A549 (cell line): ENCODE results near the gene CALU. TPM values are rescaled to one million over a fixed set of nuclear protein-coding genes. Genes with fewer than 3 reads are reported as not detected.

Experiments used
- ATAC-seq, 2 experiments: fragments of 200-7000 bp in 1 of 2; fragments of >200 bp in 1 of 2; cut with Nextera tagmentation in 1 of 2; cut with Tn5 transposase in 1 of 2; 3 replicates each; pipeline versions ENCODE4 v1.8.0 to v1.9.1; 2018 to 2020; ENCODE audit warnings: mild to moderate bottlenecking in 1 of 2, moderate library complexity in 1 of 2
- CTCF ChIA-PET: fragments of 300-600 bp; sonication (Branson Sonifier 250); formaldehyde crosslinking; extraction: SDS; loops from one replicate; lab custom pipeline; 2021; ENCODE audit warnings: antibody characterized with exemption, inconsistent platforms; lab: Yijun Ruan, JAX
- POLR2A ChIA-PET: fragments of 350-600 bp; formaldehyde crosslinking; extraction: SDS; loops from one replicate; lab custom pipeline; 2021; ENCODE audit warnings: antibody characterized with exemption, inconsistent platforms; lab: Yijun Ruan, JAX
- DNase-seq, 2 experiments: peaks; one replicate each; pipeline versions ENCODE4 v3.0.0 to v3.0.0-alpha.2; 2011 to 2016; ENCODE audit warnings: low read depth in 1 of 2, low spot score in 1 of 2
- FAIRE-seq: peaks from 2 replicates; lab custom pipeline; 2011; peaks lifted over from hg19 to GRCh38; lab: Jason Lieb, UNC
- H3K27ac ChIP-seq, 2 experiments: fragments of >200 bp; sonication (Bioruptor Twin); formaldehyde crosslinking; 3 replicates each; pipeline ENCODE4 v1.5.1; 2016 to 2017
- H3K4me1 ChIP-seq: fragments of >200 bp; sonication (Bioruptor Twin); formaldehyde crosslinking; 3 replicates; pipeline ENCODE4 v1.6.1; 2016
- H3K4me2 ChIP-seq: fragments of >200 bp; sonication (Bioruptor Twin); formaldehyde crosslinking; 3 replicates; pipeline ENCODE4 v1.6.1; 2016
- H3K4me3 ChIP-seq: fragments of >200 bp; sonication (Bioruptor Twin); formaldehyde crosslinking; 3 replicates; pipeline ENCODE4 v1.5.1; 2016
- H3K9me3 ChIP-seq: fragments of >200 bp; sonication (Bioruptor Twin); formaldehyde crosslinking; 3 replicates; pipeline ENCODE4 v1.6.1; 2016
- CEBPB ChIP-seq, 2 experiments: fragments of >200 bp in 1 of 2; sonication (Bioruptor Twin) in 1 of 2; formaldehyde crosslinking in 1 of 2; IDR thresholded peaks; 2 replicates each; pipeline ENCODE4 v1.6.1; 2012 to 2016
- CHD4 ChIP-seq: fragments of 200-600 bp; sonication (generic); IDR thresholded peaks from 2 replicates; pipeline ENCODE4 v1.6.1; 2016; ENCODE audit warnings: antibody characterized with exemption, mild to moderate bottlenecking, borderline replicate concordance
- EHMT2 ChIP-seq: fragments of 200-600 bp; sonication (generic); IDR thresholded peaks from 2 replicates; pipeline ENCODE4 v1.6.1; 2016; ENCODE audit warnings: antibody characterized with exemption, low read depth, mild to moderate bottlenecking, moderate library complexity
- EP300 ChIP-seq, 2 experiments: fragments of >200 bp; sonication (Bioruptor Twin); formaldehyde crosslinking; IDR thresholded peaks; 2 replicates in 1 of 2; 3 replicates in 1 of 2; pipeline ENCODE4 v1.6.1; 2016 to 2017
- ESRRA ChIP-seq: fragments of 150-350 bp; IDR thresholded peaks from 2 replicates; pipeline ENCODE4 v1.6.1; 2014; ENCODE audit warnings: mild to moderate bottlenecking, low read length, borderline replicate concordance
- HEYL ChIP-seq: fragments of 250-450 bp; sonication (Bioruptor Pico); IDR thresholded peaks from 2 replicates; pipeline ENCODE4 v1.8.0; 2021; ENCODE audit warnings: mild to moderate bottlenecking, moderate library complexity
- HOXB13 ChIP-seq: fragments of 250-450 bp; sonication (Bioruptor Pico); IDR thresholded peaks from 2 replicates; pipeline ENCODE4 v1.5.0; 2020; ENCODE audit warnings: low read depth, mild to moderate bottlenecking, moderate library complexity
- HOXB5 ChIP-seq: fragments of 250-450 bp; sonication (Bioruptor Pico); IDR thresholded peaks from 2 replicates; pipeline ENCODE4 v1.5.0; 2020; ENCODE audit warnings: mild to moderate bottlenecking, moderate library complexity
- KDM1A ChIP-seq: fragments of 200-600 bp; sonication (generic); IDR thresholded peaks from 2 replicates; pipeline ENCODE4 v1.6.1; 2016; ENCODE audit warnings: low read depth, mild to moderate bottlenecking
- MAZ ChIP-seq: fragments of 150-350 bp; IDR thresholded peaks from 2 replicates; pipeline ENCODE4 v1.6.1; 2014; ENCODE audit warnings: antibody characterized with exemption, low read depth, low read length, borderline replicate concordance
- MYC ChIP-seq: IDR thresholded peaks from 2 replicates; pipeline ENCODE4 v1.6.1; 2012; ENCODE audit warnings: mild to moderate bottlenecking, inconsistent platforms, low read length, improper control_type of control experiment, borderline replicate concordance
- PBX3 ChIP-seq: IDR thresholded peaks from 2 replicates; pipeline ENCODE4 v1.6.1; 2012
- RCOR1 ChIP-seq: fragments of 150-350 bp; IDR thresholded peaks from 2 replicates; pipeline ENCODE4 v1.6.1; 2014; ENCODE audit warnings: antibody characterized with exemption, low read length, low read depth
- TP53 ChIP-seq: fragments of 250-450 bp; sonication (Bioruptor Pico); IDR thresholded peaks from 2 replicates; pipeline ENCODE4 v1.5.0; 2021; ENCODE audit warnings: mild to moderate bottlenecking, moderate library complexity
- ZNF302 ChIP-seq: fragments of 250-450 bp; sonication (Bioruptor Pico); IDR thresholded peaks from 2 replicates; pipeline ENCODE4 v1.9.0; 2021; ENCODE audit warnings: inconsistent platforms, mild to moderate bottlenecking, moderate library complexity
- ZSCAN20 ChIP-seq: fragments of 250-450 bp; sonication (Bioruptor Pico); IDR thresholded peaks from 2 replicates; pipeline ENCODE4 v1.8.0; 2022; ENCODE audit warnings: mild to moderate bottlenecking, moderate library complexity
- WGBS: methylation state at CpG from one replicate; pipeline ENCODE4 v1.1.6; 2017; ENCODE audit errors: missing lambda C conversion rate; 5-methylcytosine and 5-hydroxymethylcytosine counted together
- polyA plus RNA-seq, 4 experiments: library from polyadenylated mRNA; depleted of rRNA in 3 of 4; stranded (reverse); fragments of >200 nt; fragmentation: RNase III in 1 of 4; extraction: RNeasy Plus Mini Kit Qiagen cat#74134 plus additional on column Dnase treatment in 1 of 4; gene quantifications; 2 replicates in 3 of 4; 3 replicates in 1 of 4; pipeline ENCODE4 v1.2.3, GENCODE V29; 2011 to 2017

Gene CALU
- polyA plus RNA-seq, 2 of the 4 experiments (the other 2 are of a cell fraction): 192 to 233 TPM

GRCh38 chr7:128710481-128710880 is 28.7 kb upstream of the CALU start:
- 79% methylated on average over 6 of the region's 6 CpGs for WGBS
- no peak overlapping the region for H3K4me3 ChIP-seq
- H3K9me3 ChIP-seq: no peaks in the 10 kb centered on the region
- TF ChIP-seq HOXB5 (CRISPR knock-in tag) (no peak), CEBPB (IDR thresholded peaks at IDR 0.05) (0 out of 4 replicates have a peak, but pooled peaks of 1 of the 2 experiments have one; percentile 9)
- CTCF ChIA-PET: interaction anchor here (0.6 to 1.5 kb wide), 2 partner anchors 30 to 285 kb away, joined by 3 read pairs; no protein-coding TSS in a partner anchor
- FAIRE-seq (no peak), DNase-seq (no peak), ATAC-seq (no peak)
- H3K4me2 ChIP-seq: no peak overlapping the region
- H3K27ac ChIP-seq: no peak overlapping the region
- POLR2A ChIA-PET: no interaction called here
- H3K4me1 ChIP-seq: no peaks in the 10 kb centered on the region

- Histone ChIP-seq H3K4me2 (no peak overlapping the region), H3K9me3 (no peaks in the 10 kb centered on the region), H3K4me1 (no peaks in the 10 kb centered on the region), H3K27ac (no peak overlapping the region), H3K4me3 (no peak overlapping the region)
- DNase-seq (no peak), ATAC-seq (no peak), FAIRE-seq (no peak)
- ChIA-PET CTCF (interaction anchor here (1.2 to 1.7 kb wide), 2 partner anchors 11 to 14 kb away, joined by 3 to 5 read pairs; no protein-coding TSS in a partner anchor), POLR2A (no interaction called here)
- WGBS: 86% methylated on average over 2 of the region's 2 CpGs
- no peak for TF ChIP-seq HOXB13 (CRISPR knock-in tag)
- no peak for TF ChIP-seq KDM1A
- TF ChIP-seq EHMT2: no peak
- TF ChIP-seq EP300 (IDR thresholded peaks at IDR 0.05): no peak
- no peak for TF ChIP-seq TP53 (CRISPR knock-in tag)
These were observed 25.4 kb upstream of the CALU start for GRCh38 chr7:128713794-128714193.

GRCh38 chr7:128714701-128715495 is 24.3 kb upstream of the CALU start:
- H3K4me1 ChIP-seq: no peaks in the 10 kb centered on the region
- DNase-seq: no peak
- TF ChIP-seq PBX3: no peak
- TF ChIP-seq RCOR1: no peak
- no peak for TF ChIP-seq HEYL (CRISPR knock-in tag)
- TF ChIP-seq HOXB5 (CRISPR knock-in tag): no peak
- TF ChIP-seq MYC: no peak
- TF ChIP-seq, all 56 proteins: peak for 0
- H3K4me2 ChIP-seq: no peak overlapping the region
- POLR2A ChIA-PET: no interaction called here
- no peak overlapping the region for H3K27ac ChIP-seq
- ATAC-seq (no peak), FAIRE-seq (no peak)
- 62% methylated on average over 8 of the region's 8 CpGs for WGBS
- CTCF ChIA-PET: interaction anchor here (0.6 to 1.7 kb wide), 4 partner anchors 15 to 34 kb away, joined by 3 to 5 read pairs (median 3); no protein-coding TSS in a partner anchor
- H3K4me3 ChIP-seq: no peak overlapping the region
- no peaks in the 10 kb centered on the region for H3K9me3 ChIP-seq

- no peak overlapping the region for H3K27ac ChIP-seq
- no peak overlapping the region for H3K4me2 ChIP-seq
- no peaks in the 10 kb centered on the region for H3K9me3 ChIP-seq
- TF ChIP-seq ESRRA (no peak), CHD4 (no peak), HOXB5 (CRISPR knock-in tag) (no peak), PBX3 (no peak), ZNF302 (no peak), ZSCAN20 (CRISPR knock-in tag) (no peak), MAZ (no peak)
- POLR2A ChIA-PET: interaction anchor here (1.4 kb wide), 1 partner anchor 19 kb away, joined by 3 read pairs; the partner anchor contains the start of gene CALU
- H3K4me3 ChIP-seq: no peak overlapping the region
- ATAC-seq: no peak
- FAIRE-seq: no peak
- no peak for DNase-seq
- no peaks in the 10 kb centered on the region for H3K4me1 ChIP-seq
- WGBS: 50% methylated on average over 6 of the region's 6 CpGs
- CTCF ChIA-PET: interaction anchor here (0.7 to 1.7 kb wide), 4 partner anchors 13 to 22 kb away, joined by 3 to 5 read pairs (median 4); partner anchors contain the start of gene CALU
These were observed 20.1 kb upstream of the CALU start for GRCh38 chr7:128718967-128719642.
